Measurements from ENCODE around the gene ARMC10. TPM values are rescaled to one million over a fixed set of nuclear protein-coding genes. Genes with fewer than 3 reads are reported as not detected.

The ARMC10 gene
- total and polyA plus RNA-seq, 9 of the 15 experiments (the other 6 are each of a cell fraction or from before 2014, with no cell fraction given), result 17.0 to 113 (median 72.6) TPM

DNA sequence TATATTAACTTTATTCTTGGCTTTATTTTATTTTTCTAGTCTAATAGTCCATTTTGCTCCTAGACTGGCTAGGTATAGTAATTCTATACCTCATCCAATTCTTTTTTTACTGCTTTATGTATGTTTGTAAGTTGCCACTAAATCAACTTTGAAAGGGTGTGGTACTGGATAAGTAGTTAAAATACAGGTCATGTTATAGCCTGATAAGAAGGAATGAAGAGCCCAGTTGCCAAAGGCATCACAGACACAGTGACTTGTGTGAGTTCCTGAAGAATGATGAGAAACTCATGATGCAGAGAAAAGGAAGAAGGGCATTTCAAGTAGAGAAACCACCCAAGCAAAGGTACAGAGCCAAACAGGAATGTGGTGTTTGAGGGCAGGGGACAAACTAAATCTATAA, 46.7 kb downstream of the ARMC10 start:
- ChIA-PET CTCF (ENCODE audit: low intra/inter-chr PET ratio) (no interaction called here), POLR2A (interaction anchor here (1.0 to 2.5 kb wide), 4 partner anchors 9 to 27 kb away, joined by 4 to 17 read pairs (median 9); partner anchors contain the start of gene NAPEPLD)
- no peaks in the 10 kb centered on the region for H3K27me3 ChIP-seq (ENCODE audit: control insufficient read depth in 2 of 2, insufficient read depth in 2 of 2, low read length in 2 of 2)
- H4K20me1 ChIP-seq (replicated peaks; ENCODE audit: control insufficient read depth, insufficient read depth, low read length), result 0 out of 2 replicates have a peak, but pooled peaks cover 4% of the 10 kb centered on the region
- peak; percentile 40 for FAIRE-seq
- no peaks in the 10 kb centered on the region for H3K9me3 ChIP-seq (replicated peaks; ENCODE audit: control insufficient read depth, insufficient read depth, low read depth, low read length)
- in situ Hi-C loops (cut with MboI), result no loop called here
- DNase-seq (ENCODE audit: extremely low read depth in 1 of 4, low spot score in 3 of 4), result peak; percentile 52 to 76 (median 63)
- H3K36me3 ChIP-seq (ENCODE audit: control insufficient read depth, insufficient read depth, low read length), result peaks cover 27% of the 10 kb centered on the region
- H3K9me1 ChIP-seq (ENCODE audit: control insufficient read depth, insufficient read depth, low read length), result no peaks in the 10 kb centered on the region
- H3K4me2 ChIP-seq (ENCODE audit: insufficient read depth, low read length), result peak overlapping the region; percentile 10; the same call in 1 of the 2 replicates
- H3K27ac ChIP-seq (ENCODE audit: extremely low read depth, low read depth, low read length), result no peak overlapping the region; the same call in 2 of the 3 replicates
- intact Hi-C loops (cut with micrococcal nuclease), result no loop called here
- no peak overlapping the region for H2AFZ ChIP-seq (ENCODE audit: low read depth, low read length)
- no peaks in the 10 kb centered on the region for H3K79me2 ChIP-seq (ENCODE audit: control insufficient read depth, insufficient read depth, low read length)
- no peak overlapping the region for H3K4me3 ChIP-seq
- peak; percentile 61 for ATAC-seq
- H3K9ac ChIP-seq (ENCODE audit: insufficient read depth in 1 of 2, low read depth in 2 of 2, low read length in 2 of 2), result no peak overlapping the region
- BruUV-seq (replicated peaks), result no TSS peak
- peaks cover 14 to 38% of the 10 kb centered on the region in 2 experiments for H3K4me1 ChIP-seq (replicated peaks in 1 of 2; ENCODE audit: control insufficient read depth in 2 of 2, insufficient read depth in 2 of 2, low read length in 2 of 2)
- TF ChIP-seq CTBP1 (IDR thresholded peaks at IDR 0.05; ENCODE audit: borderline replicate concordance) (peak; percentile 87), JUNB (CRISPR knock-in tag; conservative IDR thresholded peaks at IDR 0.05) (no peak), ARID2 (IDR thresholded peaks at IDR 0.05) (no peak), FOXJ3 (CRISPR knock-in tag; IDR thresholded peaks at IDR 0.05) (no peak), HDAC3 (IDR thresholded peaks at IDR 0.05; ENCODE audit: borderline replicate concordance, partially characterized antibody) (peak; percentile 33), NCOR1 (IDR thresholded peaks at IDR 0.05) (peak; percentile 80), POLR2AphosphoS5 (IDR thresholded peaks at IDR 0.05; ENCODE audit: control insufficient read depth, insufficient read depth, low read depth, low read length) (peak; percentile 58; the same call in 1 of the 2 replicates), SOX6 (IDR thresholded peaks at IDR 0.05) (peak; percentile 60; the same call in 1 of the 2 replicates), EP300 (IDR thresholded peaks at IDR 0.05; ENCODE audit: low read length) (peak; percentile 72), TEAD4 (IDR thresholded peaks at IDR 0.05; ENCODE audit: low read length) (peak; percentile 89), TEAD4 (CRISPR knock-in tag; IDR thresholded peaks at IDR 0.05; ENCODE audit: borderline replicate concordance) (no peak), LEF1 (IDR thresholded peaks at IDR 0.05) (peak; percentile 55; the same call in 1 of the 2 replicates), ZNF282 (CRISPR knock-in tag; IDR thresholded peaks at IDR 0.05) (no peak), SMARCA4 (IDR thresholded peaks at IDR 0.05) (peak; percentile 84), ARID1B (IDR thresholded peaks at IDR 0.05) (peak; percentile 91), NCOA6 (IDR thresholded peaks at IDR 0.05) (no peak), NFIC (IDR thresholded peaks at IDR 0.05) (peak; percentile 58), PRMT5 (CRISPR knock-in tag; IDR thresholded peaks at IDR 0.05) (no peak), FOSL1 (tag; conservative IDR thresholded peaks at IDR 0.05) (peak; percentile 21; the same call in 1 of the 2 replicates)
- TF ChIP-seq, protein P1, sequence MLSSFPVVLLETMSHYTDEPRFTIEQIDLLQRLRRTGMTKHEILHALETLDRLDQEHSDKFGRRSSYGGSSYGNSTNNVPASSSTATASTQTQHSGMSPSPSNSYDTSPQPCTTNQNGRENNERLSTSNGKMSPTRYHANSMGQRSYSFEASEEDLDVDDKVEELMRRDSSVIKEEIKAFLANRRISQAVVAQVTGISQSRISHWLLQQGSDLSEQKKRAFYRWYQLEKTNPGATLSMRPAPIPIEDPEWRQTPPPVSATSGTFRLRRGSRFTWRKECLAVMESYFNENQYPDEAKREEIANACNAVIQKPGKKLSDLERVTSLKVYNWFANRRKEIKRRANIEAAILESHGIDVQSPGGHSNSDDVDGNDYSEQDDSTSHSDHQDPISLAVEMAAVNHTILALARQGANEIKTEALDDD (IDR thresholded peaks at IDR 0.05), result peak; percentile 48; the same call in 1 of the 2 replicates
- TF ChIP-seq, protein P2, sequence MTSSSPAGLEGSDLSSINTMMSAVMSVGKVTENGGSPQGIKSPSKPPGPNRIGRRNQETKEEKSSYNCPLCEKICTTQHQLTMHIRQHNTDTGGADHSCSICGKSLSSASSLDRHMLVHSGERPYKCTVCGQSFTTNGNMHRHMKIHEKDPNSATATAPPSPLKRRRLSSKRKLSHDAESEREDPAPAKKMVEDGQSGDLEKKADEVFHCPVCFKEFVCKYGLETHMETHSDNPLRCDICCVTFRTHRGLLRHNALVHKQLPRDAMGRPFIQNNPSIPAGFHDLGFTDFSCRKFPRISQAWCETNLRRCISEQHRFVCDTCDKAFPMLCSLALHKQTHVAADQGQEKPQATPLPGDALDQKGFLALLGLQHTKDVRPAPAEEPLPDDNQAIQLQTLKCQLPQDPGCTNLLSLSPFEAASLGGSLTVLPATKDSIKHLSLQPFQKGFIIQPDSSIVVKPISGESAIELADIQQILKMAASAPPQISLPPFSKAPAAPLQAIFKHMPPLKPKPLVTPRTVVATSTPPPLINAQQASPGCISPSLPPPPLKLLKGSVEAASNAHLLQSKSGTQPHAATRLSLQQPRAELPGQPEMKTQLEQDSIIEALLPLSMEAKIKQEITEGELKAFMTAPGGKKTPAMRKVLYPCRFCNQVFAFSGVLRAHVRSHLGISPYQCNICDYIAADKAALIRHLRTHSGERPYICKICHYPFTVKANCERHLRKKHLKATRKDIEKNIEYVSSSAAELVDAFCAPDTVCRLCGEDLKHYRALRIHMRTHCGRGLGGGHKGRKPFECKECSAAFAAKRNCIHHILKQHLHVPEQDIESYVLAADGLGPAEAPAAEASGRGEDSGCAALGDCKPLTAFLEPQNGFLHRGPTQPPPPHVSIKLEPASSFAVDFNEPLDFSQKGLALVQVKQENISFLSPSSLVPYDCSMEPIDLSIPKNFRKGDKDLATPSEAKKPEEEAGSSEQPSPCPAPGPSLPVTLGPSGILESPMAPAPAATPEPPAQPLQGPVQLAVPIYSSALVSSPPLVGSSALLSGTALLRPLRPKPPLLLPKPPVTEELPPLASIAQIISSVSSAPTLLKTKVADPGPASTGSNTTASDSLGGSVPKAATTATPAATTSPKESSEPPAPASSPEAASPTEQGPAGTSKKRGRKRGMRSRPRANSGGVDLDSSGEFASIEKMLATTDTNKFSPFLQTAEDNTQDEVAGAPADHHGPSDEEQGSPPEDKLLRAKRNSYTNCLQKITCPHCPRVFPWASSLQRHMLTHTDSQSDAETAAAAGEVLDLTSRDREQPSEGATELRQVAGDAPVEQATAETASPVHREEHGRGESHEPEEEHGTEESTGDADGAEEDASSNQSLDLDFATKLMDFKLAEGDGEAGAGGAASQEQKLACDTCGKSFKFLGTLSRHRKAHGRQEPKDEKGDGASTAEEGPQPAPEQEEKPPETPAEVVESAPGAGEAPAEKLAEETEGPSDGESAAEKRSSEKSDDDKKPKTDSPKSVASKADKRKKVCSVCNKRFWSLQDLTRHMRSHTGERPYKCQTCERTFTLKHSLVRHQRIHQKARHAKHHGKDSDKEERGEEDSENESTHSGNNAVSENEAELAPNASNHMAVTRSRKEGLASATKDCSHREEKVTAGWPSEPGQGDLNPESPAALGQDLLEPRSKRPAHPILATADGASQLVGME (CRISPR knock-in tag; IDR thresholded peaks at IDR 0.05), result no peak

Data from K562 (cell line).